ENCODE measurements around the gene OSBPL1A. TPM values are rescaled to one million over a fixed set of nuclear protein-coding genes. Genes with fewer than 3 reads are reported as not detected.
A peak's percentile ranks its signal among the peaks of the same experiment; 100 is the strongest.
"Not testable (repeated sequence)": the region's sequence is repeated elsewhere in the genome, so short reads cannot be mapped to it uniquely, and the experiment has no call there.

Gene OSBPL1A
- polyA plus RNA-seq, 3 donors from 2014 or later = 0.25 to 2.1 TPM; not detected in 1

DNA sequence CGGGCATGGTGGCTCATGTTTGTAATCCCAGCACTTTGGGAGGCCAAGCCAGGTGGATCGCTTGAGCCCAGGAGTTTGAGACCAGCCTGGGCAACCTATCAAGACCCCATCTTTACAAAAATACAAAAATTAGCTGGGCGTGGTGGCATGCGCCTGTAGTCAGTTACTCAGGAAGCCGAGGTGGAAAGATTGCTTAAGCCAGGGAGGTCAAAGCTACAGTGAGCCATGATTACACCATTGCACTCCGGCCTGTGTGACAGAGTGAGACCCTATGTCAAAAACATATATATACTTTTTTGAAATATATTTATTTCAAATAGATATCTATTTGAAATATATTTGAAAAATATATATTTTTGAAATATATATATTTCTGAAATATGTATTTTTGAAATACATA, 10.9 kb downstream of the OSBPL1A start:
- no peaks in the 10 kb centered on the region for H3K4me1 Mint-ChIP-seq
- peaks cover 5 to 7% (median 6%) of the 10 kb centered on the region in 3 donors for H3K27me3 Mint-ChIP-seq (ENCODE audit: low read depth in 3 of 3)
- H3K36me3 Mint-ChIP-seq = no peaks in the 10 kb centered on the region
- DNase-seq = no peak
- H3K27ac Mint-ChIP-seq = no peak overlapping the region
- no peaks in the 10 kb centered on the region for H3K9me3 Mint-ChIP-seq
- H3K4me3 Mint-ChIP-seq = no peak overlapping the region

DNA sequence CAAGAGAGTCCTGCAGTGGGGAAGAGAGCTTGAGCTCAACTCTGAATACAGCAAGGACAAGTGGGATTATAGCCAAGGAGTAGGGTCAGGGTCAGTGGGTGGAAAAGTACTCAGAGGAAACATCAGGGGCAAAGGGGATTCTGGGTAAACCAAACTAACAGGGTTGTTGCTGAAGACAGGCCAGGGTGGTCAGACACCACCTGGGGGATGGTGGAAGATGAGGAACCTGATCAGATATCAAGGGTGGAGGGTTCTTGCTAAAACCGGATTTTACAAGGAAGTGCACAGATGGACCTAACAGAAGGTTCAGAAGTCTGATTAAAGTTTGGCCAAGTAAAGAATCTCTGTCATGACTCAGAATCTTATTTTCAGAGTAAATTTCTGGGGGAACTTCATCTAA, 16.5 kb downstream of the OSBPL1A start:
- Mint-ChIP-seq H3K36me3 (no peaks in the 10 kb centered on the region), H3K27ac (no peak overlapping the region), H3K4me3 (no peak overlapping the region), H3K27me3 (ENCODE audit: low read depth in 3 of 3) (peaks cover 0 to 3% (median 0%) of the 10 kb centered on the region in 3 donors), H3K4me1 (no peaks in the 10 kb centered on the region), H3K9me3 (no peaks in the 10 kb centered on the region)
- DNase-seq = no peak

DNA sequence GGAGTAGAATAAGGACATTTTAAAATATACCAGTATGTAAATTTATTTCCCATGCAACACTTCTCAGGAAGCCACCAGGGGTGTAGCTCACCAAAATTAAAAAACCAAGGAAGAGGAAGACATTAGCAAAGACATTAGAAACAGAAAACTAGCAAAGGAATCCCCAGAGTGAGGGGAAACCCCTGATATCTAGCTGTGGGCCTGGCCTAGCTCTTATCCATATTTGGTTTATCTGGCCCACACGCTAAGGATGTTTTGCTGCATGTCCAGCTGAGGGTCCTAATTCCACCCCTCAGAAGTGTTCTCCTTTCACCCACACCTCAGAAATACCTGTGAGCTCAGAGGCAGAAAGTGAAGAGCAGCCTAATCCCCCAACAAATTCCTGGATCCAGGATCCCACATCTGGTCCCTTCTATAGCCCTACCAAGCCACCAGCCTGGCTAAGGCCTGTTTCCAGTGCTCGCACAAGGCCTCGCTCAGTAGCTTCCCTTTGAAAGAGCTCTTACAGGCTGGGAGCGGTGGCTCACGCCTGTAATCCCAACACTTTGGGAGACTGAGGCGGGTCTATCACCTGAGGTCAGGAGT, 17.4 kb downstream of the OSBPL1A start:
- Mint-ChIP-seq H3K27me3 (ENCODE audit: low read depth in 3 of 3) (peaks cover 0 to 3% (median 0%) of the 10 kb centered on the region in 3 donors), H3K4me3 (no peak overlapping the region), H3K9me3 (no peaks in the 10 kb centered on the region), H3K27ac (no peak overlapping the region), H3K4me1 (no peaks in the 10 kb centered on the region), H3K36me3 (no peaks in the 10 kb centered on the region)
- DNase-seq = no peak

DNA sequence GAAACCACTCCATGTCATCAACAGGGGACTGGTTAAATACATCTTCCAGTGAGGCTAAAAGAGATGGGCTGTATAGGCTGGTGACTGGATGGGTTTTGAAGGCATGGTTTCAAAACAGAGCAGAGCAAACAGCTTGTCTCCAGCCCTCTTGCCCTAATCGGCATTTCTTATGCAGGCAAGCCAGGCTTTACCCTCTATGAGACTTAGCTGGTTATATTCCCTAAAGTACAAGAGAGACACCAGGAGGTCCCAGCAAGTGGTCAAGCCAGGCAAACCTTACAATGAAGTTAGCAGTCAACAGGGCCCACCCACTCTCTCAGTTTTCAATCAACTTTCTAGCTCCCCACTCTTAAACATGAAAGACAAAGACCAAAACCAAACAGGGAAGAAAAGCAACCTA, 19.0 kb downstream of the OSBPL1A start:
- H3K4me1 Mint-ChIP-seq = no peaks in the 10 kb centered on the region
- DNase-seq = no peak
- H3K4me3 Mint-ChIP-seq = no peak overlapping the region
- no peaks in the 10 kb centered on the region for H3K36me3 Mint-ChIP-seq
- peaks cover 0 to 3% (median 0%) of the 10 kb centered on the region in 3 donors for H3K27me3 Mint-ChIP-seq (ENCODE audit: low read depth in 3 of 3)
- H3K9me3 Mint-ChIP-seq = no peaks in the 10 kb centered on the region
- no peak overlapping the region for H3K27ac Mint-ChIP-seq

DNA sequence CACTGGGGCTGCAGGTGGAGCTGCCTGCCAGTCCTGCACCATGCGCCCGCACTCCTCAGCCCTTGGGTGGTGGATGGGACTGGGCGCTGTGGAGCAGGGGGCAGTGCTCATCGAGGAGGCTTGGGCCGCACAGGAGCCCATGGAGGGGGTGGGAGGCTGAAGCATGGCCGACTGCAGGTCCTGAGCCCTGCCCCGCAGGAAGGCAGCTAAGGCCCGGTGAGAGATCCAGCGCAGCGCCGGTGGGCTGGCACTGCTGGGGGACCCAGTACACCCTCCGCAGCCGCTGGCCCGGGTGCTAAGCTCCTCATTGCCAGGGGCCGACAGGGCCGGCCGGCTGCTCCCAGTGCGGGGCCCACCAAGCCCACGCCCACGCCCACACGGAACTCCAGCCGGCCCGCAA, 21.1 kb downstream of the OSBPL1A start:
- not testable (repeated sequence) for H3K27ac Mint-ChIP-seq; H3K27me3 Mint-ChIP-seq (ENCODE audit: low read depth in 3 of 3); H3K4me1 Mint-ChIP-seq

DNA sequence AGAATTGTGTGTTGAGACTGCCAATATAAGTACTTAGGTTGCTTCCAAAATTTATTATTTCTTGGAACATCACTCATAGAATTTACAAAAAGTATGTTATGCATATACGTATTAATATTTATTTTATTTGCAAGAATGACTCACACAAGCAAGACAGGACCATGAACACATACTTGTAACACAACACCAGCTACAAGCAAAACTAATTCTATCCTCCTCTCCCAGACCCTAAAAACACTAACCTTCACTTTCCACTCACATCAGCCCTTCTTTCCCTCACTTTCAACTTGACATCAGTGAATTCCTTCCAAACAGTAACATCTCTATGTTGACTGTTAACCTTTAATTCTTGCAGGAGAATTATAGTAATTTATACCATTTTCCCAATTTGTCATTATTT, 24.3 kb downstream of the OSBPL1A start:
- H3K27me3 Mint-ChIP-seq (ENCODE audit: low read depth in 3 of 3) = peaks cover 0 to 4% (median 1%) of the 10 kb centered on the region in 3 donors
- H3K4me1 Mint-ChIP-seq = no peaks in the 10 kb centered on the region
- no peaks in the 10 kb centered on the region for H3K9me3 Mint-ChIP-seq
- H3K27ac Mint-ChIP-seq = no peak overlapping the region
- DNase-seq = no peak
- H3K4me3 Mint-ChIP-seq = no peak overlapping the region
- no peaks in the 10 kb centered on the region for H3K36me3 Mint-ChIP-seq

More for the DNA sequence above, 21.1 kb downstream of the OSBPL1A start:
- H3K4me3 Mint-ChIP-seq, DNase-seq, H3K36me3 Mint-ChIP-seq, H3K9me3 Mint-ChIP-seq: not testable (repeated sequence)

DNA sequence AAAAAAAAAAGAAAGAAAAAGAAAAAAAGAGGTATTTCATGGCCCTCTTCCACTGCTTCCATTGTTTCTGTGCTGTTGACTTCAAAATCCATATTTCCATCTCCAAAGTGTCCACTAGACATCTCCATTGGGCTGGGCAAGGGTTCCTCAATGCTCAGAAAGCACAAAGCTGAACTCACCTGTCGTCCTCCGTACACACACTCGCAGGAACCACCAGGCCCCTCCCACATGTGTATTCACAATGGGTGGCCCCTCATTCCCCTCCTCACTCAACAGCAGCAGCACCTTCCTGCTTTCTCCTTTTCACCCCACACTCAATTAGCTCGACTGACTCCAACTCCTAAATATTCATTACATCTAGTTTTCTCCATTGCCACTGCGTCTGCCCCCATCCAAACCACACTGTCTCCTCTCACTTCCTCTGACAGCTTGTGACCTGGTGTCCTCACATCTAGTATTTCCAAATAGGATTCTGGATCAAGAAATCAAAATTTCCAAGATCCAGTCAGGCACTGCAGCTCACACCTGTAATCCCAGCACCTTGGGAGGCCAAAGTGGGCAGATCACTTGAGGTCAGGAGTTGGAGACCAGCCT, 25.2 kb downstream of the OSBPL1A start:
- Mint-ChIP-seq H3K9me3 (no peaks in the 10 kb centered on the region), H3K4me3 (no peak overlapping the region), H3K27me3 (ENCODE audit: low read depth in 3 of 3) (peaks cover 0 to 4% (median 1%) of the 10 kb centered on the region in 3 donors), H3K4me1 (no peaks in the 10 kb centered on the region), H3K36me3 (no peaks in the 10 kb centered on the region), H3K27ac (no peak overlapping the region)
- no peak for DNase-seq

DNA sequence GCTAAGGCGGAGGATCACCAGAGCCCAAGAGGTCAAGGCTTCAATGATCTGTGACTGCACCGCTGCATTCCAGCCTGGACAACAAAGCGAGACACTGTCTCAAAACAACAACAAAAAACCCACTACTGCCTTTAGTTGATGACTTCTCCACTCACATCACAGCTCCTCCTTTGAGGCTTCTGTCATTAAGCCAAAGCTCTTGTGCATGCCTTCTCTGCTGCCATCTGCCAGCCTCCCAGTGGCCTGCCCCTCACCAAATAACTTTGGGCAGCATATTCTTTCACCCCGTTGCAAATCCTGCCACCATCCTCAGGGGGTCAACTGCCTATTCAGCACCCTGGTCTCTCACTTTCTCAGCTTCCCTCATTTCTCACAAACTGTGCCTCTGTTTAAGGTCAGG, 27.5 kb downstream of the OSBPL1A start:
- Mint-ChIP-seq H3K4me3 (no peak overlapping the region), H3K36me3 (no peaks in the 10 kb centered on the region), H3K27me3 (ENCODE audit: low read depth in 3 of 3) (peaks cover 0 to 7% (median 3%) of the 10 kb centered on the region in 3 donors), H3K4me1 (no peaks in the 10 kb centered on the region), H3K9me3 (no peaks in the 10 kb centered on the region), H3K27ac (no peak overlapping the region)
- no peak for DNase-seq

DNA sequence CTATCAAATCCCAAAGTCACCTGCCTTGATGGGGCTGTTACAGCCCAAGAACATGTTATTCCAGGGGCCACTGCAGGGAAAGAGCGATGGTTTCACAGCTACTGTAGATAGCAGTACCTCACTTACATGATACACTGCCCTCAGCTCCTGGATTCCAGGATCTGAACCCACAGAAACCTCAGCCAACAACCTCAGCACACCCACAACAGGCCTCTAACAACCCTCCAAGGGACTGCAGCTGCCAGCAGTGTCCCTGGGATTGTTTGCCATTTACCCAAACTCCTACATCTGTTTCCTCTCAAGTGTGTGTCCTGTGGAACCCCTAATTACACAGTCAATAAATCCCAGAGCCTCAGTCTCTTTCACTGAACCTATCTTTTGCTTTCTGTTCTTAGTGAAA, 28.2 kb downstream of the OSBPL1A start:
- H3K27ac Mint-ChIP-seq = no peak overlapping the region
- DNase-seq = no peak
- no peaks in the 10 kb centered on the region for H3K36me3 Mint-ChIP-seq
- H3K4me1 Mint-ChIP-seq = no peaks in the 10 kb centered on the region
- H3K4me3 Mint-ChIP-seq = no peak overlapping the region
- H3K27me3 Mint-ChIP-seq (ENCODE audit: low read depth in 3 of 3) = peaks cover 0 to 7% (median 3%) of the 10 kb centered on the region in 3 donors
- no peaks in the 10 kb centered on the region for H3K9me3 Mint-ChIP-seq

DNA sequence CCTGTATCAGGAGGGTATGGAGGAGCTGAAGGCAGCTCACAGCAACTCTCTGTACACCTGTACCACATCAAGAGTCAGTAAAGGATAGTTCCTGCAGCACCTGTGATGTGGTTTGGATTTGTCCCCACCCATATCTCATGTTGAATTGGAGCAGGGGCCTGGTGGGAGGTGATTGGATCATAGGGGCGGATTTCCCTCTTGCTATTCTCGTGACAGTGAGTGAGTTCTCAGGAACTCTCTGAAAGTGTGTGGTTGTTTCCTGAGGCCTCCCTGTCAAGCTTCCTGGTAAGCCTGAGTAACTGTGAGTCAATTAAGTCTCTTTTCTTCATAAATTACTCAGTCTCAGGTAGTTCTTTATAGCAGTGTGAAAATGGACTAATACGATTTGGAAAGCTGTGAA, 28.9 kb downstream of the OSBPL1A start:
- no peak for DNase-seq
- no peak overlapping the region for H3K4me3 Mint-ChIP-seq

DNA sequence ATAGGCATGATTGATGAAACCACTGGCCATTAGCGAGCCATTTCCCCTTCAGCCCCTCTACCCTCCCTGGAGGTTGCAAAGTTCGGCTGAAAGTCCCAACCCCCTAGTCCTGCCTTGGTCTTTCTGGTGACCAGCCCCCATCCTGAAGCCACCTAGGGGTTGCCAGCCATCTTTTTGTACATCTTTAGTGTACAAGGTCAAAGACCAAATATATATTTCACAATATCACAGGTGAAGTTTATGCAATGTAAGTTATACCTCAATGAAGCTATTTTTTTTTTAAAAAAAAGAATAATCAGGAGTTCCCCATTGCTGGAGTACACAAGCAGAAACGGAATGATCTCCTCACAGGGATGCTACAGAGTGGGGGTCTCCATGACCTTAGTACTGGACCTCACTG, 31.3 kb downstream of the OSBPL1A start:
- Mint-ChIP-seq H3K36me3 (no peaks in the 10 kb centered on the region), H3K27me3 (ENCODE audit: low read depth in 3 of 3) (peaks cover 0 to 5% (median 4%) of the 10 kb centered on the region in 3 donors), H3K4me3 (no peak overlapping the region), H3K9me3 (no peaks in the 10 kb centered on the region), H3K27ac (no peak overlapping the region), H3K4me1 (no peaks in the 10 kb centered on the region)
- no peak for DNase-seq

More for the DNA sequence above, 28.9 kb downstream of the OSBPL1A start:
- H3K9me3 Mint-ChIP-seq = no peaks in the 10 kb centered on the region
- H3K36me3 Mint-ChIP-seq = no peaks in the 10 kb centered on the region
- H3K4me1 Mint-ChIP-seq = no peaks in the 10 kb centered on the region
- H3K27me3 Mint-ChIP-seq (ENCODE audit: low read depth in 3 of 3) = peaks cover 0 to 7% (median 3%) of the 10 kb centered on the region in 3 donors
- H3K27ac Mint-ChIP-seq = no peak overlapping the region

DNA sequence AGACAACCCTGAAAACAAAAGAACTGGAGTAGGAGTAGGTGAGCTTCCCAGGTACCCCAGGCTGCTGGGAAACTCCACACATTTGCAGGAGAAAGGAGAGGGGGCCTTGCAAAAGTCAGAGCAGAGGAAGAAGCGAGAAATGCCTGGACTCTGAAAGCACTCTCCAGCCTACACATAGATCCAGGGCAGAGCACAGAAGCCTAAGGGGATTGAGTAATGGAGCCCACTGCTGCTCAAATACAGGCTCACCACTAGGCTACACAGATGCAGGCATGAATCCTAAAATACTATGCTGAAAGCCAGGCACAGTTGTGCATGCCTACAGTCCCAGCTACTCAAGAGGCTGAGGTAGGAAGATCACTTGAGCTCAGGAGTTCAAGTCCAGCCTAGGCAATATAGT, 33.4 kb downstream of the OSBPL1A start:
- no peaks in the 10 kb centered on the region for H3K9me3 Mint-ChIP-seq
- DNase-seq = no peak
- H3K27ac Mint-ChIP-seq = no peak overlapping the region
- no peaks in the 10 kb centered on the region for H3K36me3 Mint-ChIP-seq
- H3K27me3 Mint-ChIP-seq (ENCODE audit: low read depth in 3 of 3) = peaks cover 0 to 3% (median 2%) of the 10 kb centered on the region in 3 donors
- no peak overlapping the region for H3K4me3 Mint-ChIP-seq
- H3K4me1 Mint-ChIP-seq = no peaks in the 10 kb centered on the region

DNA sequence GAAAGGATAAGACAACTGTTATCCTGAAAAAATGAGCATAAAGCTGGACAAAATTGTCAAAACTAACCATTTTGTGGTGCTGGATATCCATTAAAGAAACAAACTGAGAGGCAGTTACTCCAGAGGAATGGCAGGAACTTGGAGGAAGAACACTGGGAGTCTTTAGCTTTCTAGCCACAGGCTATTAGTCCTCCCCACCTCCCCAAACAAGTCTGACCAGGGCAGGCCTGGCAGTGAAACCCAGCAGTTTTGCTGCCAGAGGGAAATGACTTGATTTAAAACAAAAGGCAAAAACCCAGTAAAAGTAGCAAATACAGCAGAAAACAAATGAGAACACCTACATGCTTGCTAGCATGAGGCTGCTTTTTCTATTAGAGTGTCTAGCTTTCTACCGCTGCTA, 34.9 kb downstream of the OSBPL1A start:
- H3K9me3 Mint-ChIP-seq = no peaks in the 10 kb centered on the region
- H3K27me3 Mint-ChIP-seq (ENCODE audit: low read depth in 3 of 3) = peaks cover 2 to 3% (median 2%) of the 10 kb centered on the region in 3 donors
- no peak for DNase-seq
- H3K4me3 Mint-ChIP-seq = no peak overlapping the region
- H3K27ac Mint-ChIP-seq = no peak overlapping the region
- H3K4me1 Mint-ChIP-seq = no peaks in the 10 kb centered on the region
- H3K36me3 Mint-ChIP-seq = no peaks in the 10 kb centered on the region

DNA sequence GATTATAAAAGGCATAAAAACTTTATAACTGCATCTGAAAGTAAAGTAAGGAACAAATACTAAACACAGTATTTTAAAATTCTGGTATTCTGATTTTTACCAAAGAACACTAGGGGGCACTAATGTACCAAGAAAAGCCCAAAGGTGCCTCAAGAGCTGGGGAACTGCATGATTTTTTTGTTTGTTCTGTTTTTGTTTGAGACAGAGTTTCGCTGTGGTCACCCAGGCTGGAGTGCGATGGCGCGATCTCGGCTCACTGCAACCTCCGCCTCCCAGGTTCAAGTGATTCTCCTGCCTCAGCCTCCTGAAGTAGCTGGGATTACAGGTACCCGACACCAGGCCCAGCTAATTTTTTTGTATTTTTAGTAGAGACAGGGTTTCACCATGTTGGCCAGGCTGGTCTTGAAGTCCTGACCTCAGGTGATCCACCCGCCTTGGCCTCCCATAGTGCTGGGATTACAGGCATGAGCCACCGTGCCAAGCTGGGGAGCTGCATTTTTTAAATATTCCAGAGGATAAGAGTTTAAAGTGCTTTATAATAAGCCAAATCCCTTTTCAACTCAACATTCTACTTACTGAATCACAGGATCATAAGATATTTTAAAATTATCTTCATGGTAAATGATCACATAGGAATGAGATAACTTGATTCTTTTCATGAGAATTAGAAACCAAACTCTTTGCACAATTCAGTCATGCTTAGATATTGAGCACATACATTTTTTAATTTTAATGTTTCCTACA, 37.7 kb downstream of the OSBPL1A start:
- H3K27ac Mint-ChIP-seq; H3K36me3 Mint-ChIP-seq; H3K4me3 Mint-ChIP-seq; H3K4me1 Mint-ChIP-seq; H3K27me3 Mint-ChIP-seq (ENCODE audit: low read depth in 3 of 3); H3K9me3 Mint-ChIP-seq: not testable (repeated sequence)
- DNase-seq = peak; percentile 13 to 26 (median 17)
